Endothelial cell of umbilical vein (primary cell): ENCODE measurements around the gene APOC3. TPM values are rescaled to one million over a fixed set of nuclear protein-coding genes. Genes with fewer than 3 reads are reported as not detected.

Experiments
- BruUV-seq: library from RNA; stranded (reverse); fragments of 400-500 nt; replicated peaks from 2 replicates; lab custom pipeline; 2021; lab: Mats Ljungman, UMichigan
- CTCF ChIA-PET: fragments of 300-600, 350-600 bp; sonication (Branson Sonifier 250); formaldehyde crosslinking; loops from one replicate; lab custom pipeline; 2021; ENCODE audit warnings: antibody characterized with exemption, inconsistent platforms; lab: Charles Lee
- POLR2A ChIA-PET: fragments of 300-600, 350-600 bp; sonication (Branson Sonifier 250); formaldehyde crosslinking; loops from one replicate; lab custom pipeline; 2021; ENCODE audit warnings: antibody characterized with exemption, inconsistent platforms; lab: Charles Lee
- DNase-seq: peaks from one replicate; pipeline ENCODE4 v3.0.0-alpha.2; 2011; ENCODE audit warnings: low read depth, low spot score
- FAIRE-seq: peaks from 2 replicates; lab custom pipeline; 2011; peaks lifted over from hg19 to GRCh38; lab: Jason Lieb, UNC
- H2AFZ ChIP-seq: 2 replicates; pipeline ENCODE4 v1.6.0; 2012; ENCODE audit warnings: low read depth, low read length, control low read depth, inconsistent platforms
- H3K27ac ChIP-seq: 2 replicates; pipeline ENCODE4 v1.5.1; 2011; ENCODE audit warnings: low read depth, mild to moderate bottlenecking, control low read depth, low read length, moderate library complexity; ENCODE audit not compliant: insufficient read depth
- H3K27me3 ChIP-seq, 2 experiments: 2 replicates each; pipeline versions ENCODE4 v1.6.0 to v1.6.1; 2011; ENCODE audit warnings: low read length in 2 of 2, mixed read lengths in 1 of 2; ENCODE audit not compliant: control insufficient read depth in 2 of 2, insufficient read depth in 2 of 2
- H3K36me3 ChIP-seq, 2 experiments: 2 replicates in 1 of 2; 3 replicates in 1 of 2; pipeline ENCODE4 v1.5.1; 2011; ENCODE audit warnings: low read length in 2 of 2, mild to moderate bottlenecking in 1 of 2, moderate library complexity in 1 of 2; ENCODE audit not compliant: control insufficient read depth in 2 of 2, insufficient read depth in 2 of 2; ENCODE audit errors: extremely low read depth in 1 of 2
- H3K4me1 ChIP-seq: 3 replicates; pipeline ENCODE4 v1.5.1; 2011; ENCODE audit warnings: mild to moderate bottlenecking, low read length; ENCODE audit not compliant: control insufficient read depth, insufficient read depth; ENCODE audit errors: extremely low read depth
- H3K4me2 ChIP-seq: 2 replicates; pipeline ENCODE4 v1.6.1; 2011; ENCODE audit warnings: low read length, control low read depth, mixed read lengths; ENCODE audit not compliant: insufficient read depth
- H3K4me3 ChIP-seq, 3 experiments: fragments of 200-600 bp in 1 of 3; sonication (generic), shearing (Covaris generic) in 1 of 3; replicated peaks in 1 of 3; 2 replicates each; pipeline ENCODE4 v1.5.1; 2011 to 2016; ENCODE audit warnings: control low read depth in 3 of 3, low read length in 3 of 3, mild to moderate bottlenecking in 2 of 3, inconsistent platforms in 1 of 3, low read depth in 1 of 3, moderate library complexity in 1 of 3; ENCODE audit not compliant: insufficient read depth in 1 of 3
- H3K79me2 ChIP-seq: 2 replicates; pipeline ENCODE4 v1.6.0; 2012; ENCODE audit warnings: low read length, inconsistent platforms; ENCODE audit not compliant: control insufficient read depth, insufficient read depth
- H3K9ac ChIP-seq: replicated peaks from 2 replicates; pipeline ENCODE3; 2011; ENCODE audit warnings: low read length, control low read depth; ENCODE audit not compliant: insufficient read depth; ENCODE audit errors: extremely low read depth
- H3K9me1 ChIP-seq: replicated peaks from 3 replicates; pipeline ENCODE4 v1.6.0; 2011; ENCODE audit warnings: mild to moderate bottlenecking, low read length; ENCODE audit not compliant: control insufficient read depth, insufficient read depth; ENCODE audit errors: extremely low read depth
- H3K9me3 ChIP-seq: replicated peaks from 2 replicates; pipeline ENCODE4 v1.5.1; 2012; ENCODE audit warnings: low read length, inconsistent platforms; ENCODE audit not compliant: control insufficient read depth, insufficient read depth
- H4K20me1 ChIP-seq: replicated peaks from 2 replicates; pipeline ENCODE3; 2011; ENCODE audit warnings: mild to moderate bottlenecking, low read length; ENCODE audit not compliant: control insufficient read depth, insufficient read depth; ENCODE audit errors: extremely low read depth
- CTCF ChIP-seq, 2 donors: IDR thresholded peaks; 1 replicate in 1 of 2; 2 replicates in 1 of 2; pipeline ENCODE4 v1.5.1; 2011; ENCODE audit warnings: low read length in 2 of 2, mild to moderate bottlenecking in 2 of 2, moderate library complexity in 2 of 2, control low read depth in 1 of 2, inconsistent platforms in 1 of 2, low read depth in 1 of 2; ENCODE audit not compliant: insufficient read depth in 1 of 2; ENCODE audit errors: extremely low read depth in 1 of 2
- EZH2 ChIP-seq: IDR thresholded peaks from 2 replicates; pipeline ENCODE4 v1.6.1; 2012; ENCODE audit warnings: borderline replicate concordance, low read depth, mild to moderate bottlenecking, moderate library complexity, low read length, inconsistent platforms; ENCODE audit not compliant: severe bottlenecking
- FOS ChIP-seq: IDR thresholded peaks from 2 replicates; pipeline ENCODE4 v1.6.1; 2011; ENCODE audit warnings: mild to moderate bottlenecking, low read length, moderate library complexity, borderline replicate concordance; ENCODE audit not compliant: insufficient read depth
- GATA2 ChIP-seq: IDR thresholded peaks from 2 replicates; pipeline ENCODE4 v1.7.0; 2011; ENCODE audit warnings: low read depth, mild to moderate bottlenecking, moderate library complexity, mixed read lengths, low read length; ENCODE audit not compliant: insufficient read length, insufficient read depth
- JUN ChIP-seq: IDR thresholded peaks from 2 replicates; pipeline ENCODE4 v1.6.1; 2011; ENCODE audit warnings: borderline replicate concordance, low read depth; ENCODE audit not compliant: insufficient read length, insufficient read depth
- MYC ChIP-seq: IDR thresholded peaks from one replicate; pipeline ENCODE4 v1.6.1; 2011; ENCODE audit warnings: mild to moderate bottlenecking, low read depth, low read length
- POLR2A ChIP-seq: IDR thresholded peaks from 2 replicates; pipeline ENCODE4 v1.6.1; 2012; ENCODE audit warnings: low read depth, mild to moderate bottlenecking, control low read depth, low read length
- POLR2AphosphoS5 ChIP-seq: IDR thresholded peaks from 2 replicates; pipeline ENCODE4 v1.6.1; 2012; ENCODE audit warnings: low read depth, mild to moderate bottlenecking, control low read depth, low read length, moderate library complexity; ENCODE audit not compliant: insufficient read depth
- dilution Hi-C: fragments of 300-500 bp; cut with MboI; formaldehyde crosslinking; loops from one replicate; pipeline ENCODE4 v1.15.0; 2019; ENCODE audit warnings: low sequenced_read_pairs; ENCODE audit not compliant: extremely low pct_ligation_motif_present
- intact Hi-C: fragments of 100-400 bp; cut with micrococcal nuclease; formaldehyde crosslinking; loops from one replicate; pipeline ENCODE4 v1.10.0; 2022
- polyA plus RNA-seq, 4 experiments: library from polyadenylated mRNA; depleted of rRNA in 3 of 4; stranded (reverse) in 3 of 4; unstranded in 1 of 4; fragments of >200 nt; gene quantifications; 2 replicates each; pipeline versions ENCODE4 v1.2.1 to v1.2.3, GENCODE V29; 2011 to 2012; ENCODE audit warnings: missing spikeins in 1 of 4
- total RNA-seq: library from RNA; stranded (reverse); gene quantifications from 2 replicates; pipeline ENCODE4 v1.2.3, GENCODE V29; 2021
- TF ChIP-seq, protein P1 (sequence below): IDR thresholded peaks from 2 replicates; pipeline ENCODE4 v1.6.1; 2011; ENCODE audit not compliant: insufficient read depth, insufficient read length

Gene APOC3
- total and polyA plus RNA-seq, 2 donors (not counting 3 experiments of a cell fraction or from before 2014, with no cell fraction given): not detected

DNA sequence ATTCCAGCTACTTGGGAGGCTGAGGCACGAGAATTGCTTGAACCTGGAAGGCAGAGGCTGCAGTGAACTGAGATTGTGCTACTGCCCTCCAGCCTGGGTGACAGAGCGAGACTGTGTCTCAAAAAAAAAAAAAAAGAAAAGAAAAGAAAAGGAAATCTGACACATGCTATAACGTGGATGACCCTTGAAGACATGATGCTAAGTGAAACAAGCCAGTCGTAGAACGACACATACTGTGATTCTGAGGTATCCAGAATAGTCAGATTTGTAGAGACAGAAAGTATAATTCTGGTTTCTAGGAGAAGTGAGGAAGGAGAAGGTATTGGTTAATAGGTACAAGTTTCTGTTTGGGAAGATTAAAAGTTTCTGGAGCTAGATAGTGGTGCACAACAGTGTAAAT is 31.3 kb upstream of the APOC3 start:
- FAIRE-seq (no peak), DNase-seq (no peak)
- no peaks in the 10 kb centered on the region for H3K36me3 ChIP-seq
- H3K4me1 ChIP-seq: no peaks in the 10 kb centered on the region
- no peak overlapping the region for H3K27ac ChIP-seq
- H3K4me2 ChIP-seq: no peak overlapping the region
- ChIA-PET CTCF (no interaction called here), POLR2A (no interaction called here)
- intact Hi-C loops: no loop called here
- H4K20me1 ChIP-seq: no peaks in the 10 kb centered on the region
- no peaks in the 10 kb centered on the region for H3K79me2 ChIP-seq
- peaks cover 4 to 8% of the 10 kb centered on the region in 2 experiments for H3K27me3 ChIP-seq
- H3K9ac ChIP-seq: no peak overlapping the region
- H3K4me3 ChIP-seq: no peak overlapping the region
- no TSS peak for BruUV-seq
- no peaks in the 10 kb centered on the region for H3K9me3 ChIP-seq
- dilution Hi-C loops: no loop called here
- H3K9me1 ChIP-seq: no peaks in the 10 kb centered on the region
- no peak for TF ChIP-seq JUN
- TF ChIP-seq, protein P1, sequence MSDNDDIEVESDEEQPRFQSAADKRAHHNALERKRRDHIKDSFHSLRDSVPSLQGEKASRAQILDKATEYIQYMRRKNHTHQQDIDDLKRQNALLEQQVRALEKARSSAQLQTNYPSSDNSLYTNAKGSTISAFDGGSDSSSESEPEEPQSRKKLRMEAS: no peak
- no peak overlapping the region for H2AFZ ChIP-seq

DNA sequence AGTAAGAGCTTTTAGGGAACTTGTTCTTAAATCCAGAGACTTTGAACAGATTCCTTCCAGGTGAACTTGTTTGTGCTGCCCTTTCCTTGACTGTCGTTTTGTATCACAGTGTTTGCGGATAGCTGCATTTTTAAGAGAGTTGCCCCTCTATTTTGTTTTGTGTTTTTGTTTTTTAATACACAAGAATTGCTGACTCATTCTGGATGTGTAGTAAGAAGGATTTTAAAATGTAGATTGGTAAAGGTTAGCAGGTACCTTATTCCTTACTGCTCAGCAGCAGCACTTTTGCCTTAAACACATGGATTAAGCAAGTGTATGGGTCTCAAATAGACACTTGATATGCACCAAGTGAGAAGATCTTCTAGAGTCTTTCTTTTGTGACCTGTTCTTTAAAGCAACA is 29.1 kb upstream of the APOC3 start:
- ChIA-PET CTCF (interaction anchor here (1.8 to 2.9 kb wide), 2 partner anchors 9 to 35 kb away, joined by 8 to 14 read pairs; partner anchors contain the start of gene APOA5), POLR2A (no interaction called here)
- Histone ChIP-seq H3K9ac (no peak overlapping the region), H4K20me1 (no peaks in the 10 kb centered on the region), H3K27ac (no peak overlapping the region), H3K4me3 (no peak overlapping the region), H3K4me2 (no peak overlapping the region), H3K9me1 (no peaks in the 10 kb centered on the region), H2AFZ (no peak overlapping the region), H3K4me1 (no peaks in the 10 kb centered on the region), H3K9me3 (no peaks in the 10 kb centered on the region), H3K79me2 (no peaks in the 10 kb centered on the region), H3K36me3 (no peaks in the 10 kb centered on the region), H3K27me3 (peaks cover 4 to 8% of the 10 kb centered on the region in 2 experiments)
- no peak for TF ChIP-seq CTCF (IDR thresholded peaks at IDR 0.05; ENCODE audit: extremely low read depth in 1 of 2, insufficient read depth in 1 of 2, low read depth in 1 of 2, low read length in 2 of 2)
- no peak for TF ChIP-seq GATA2
- TF ChIP-seq JUN: no peak
- no peak for TF ChIP-seq EZH2
- no peak for TF ChIP-seq FOS
- no peak for TF ChIP-seq MYC
- TF ChIP-seq, protein P1: no peak
- TF ChIP-seq POLR2AphosphoS5: no peak
- no peak for TF ChIP-seq POLR2A
- FAIRE-seq (no peak), DNase-seq (no peak)
- intact Hi-C loops (no loop called here), dilution Hi-C loops (no loop called here)
- BruUV-seq: no TSS peak
